ENCODE results near the gene MAML3.

The MAML3 gene

DNA sequence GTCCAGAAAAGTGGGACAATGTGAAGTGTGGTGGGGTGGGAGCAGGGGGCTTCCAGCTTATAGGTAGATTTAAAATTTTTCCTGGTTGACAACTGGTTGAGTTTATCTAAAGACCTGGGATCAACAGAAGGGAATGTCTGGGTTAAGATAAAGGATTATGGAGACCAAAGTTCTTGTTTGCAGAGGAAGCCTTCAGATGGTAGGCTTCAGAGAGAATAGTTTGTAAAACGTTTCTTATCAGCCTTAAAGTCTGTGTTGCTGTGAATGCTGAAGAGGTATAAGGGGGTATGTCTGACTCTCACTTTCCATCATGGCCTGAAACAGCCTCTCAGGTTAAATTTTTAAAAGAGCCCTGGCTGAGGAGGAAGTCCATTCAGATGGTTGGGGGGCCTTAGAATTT lies 467.9 kb downstream of the MAML3 start:
- H3K4me1 ChIP-seq (ENCODE audit: control insufficient read depth, low read length): no peaks in the 10 kb centered on the region
- H3K4me3 ChIP-seq (ENCODE audit: low read length): no peak overlapping the region
- no peak overlapping the region for H3K4me2 ChIP-seq (ENCODE audit: low read length)
- H3K27ac ChIP-seq (ENCODE audit: low read depth, low read length): no peak overlapping the region
- H3F3A ChIP-seq (ENCODE audit: control insufficient read depth, insufficient read depth): no peaks in the 10 kb centered on the region
- no peaks in the 10 kb centered on the region for H4K20me1 ChIP-seq (ENCODE audit: control insufficient read depth, insufficient read depth, low read depth, low read length)
- no peaks in the 10 kb centered on the region for H3K36me3 ChIP-seq (ENCODE audit: control insufficient read depth, low read length)
- TF ChIP-seq, protein P1, sequence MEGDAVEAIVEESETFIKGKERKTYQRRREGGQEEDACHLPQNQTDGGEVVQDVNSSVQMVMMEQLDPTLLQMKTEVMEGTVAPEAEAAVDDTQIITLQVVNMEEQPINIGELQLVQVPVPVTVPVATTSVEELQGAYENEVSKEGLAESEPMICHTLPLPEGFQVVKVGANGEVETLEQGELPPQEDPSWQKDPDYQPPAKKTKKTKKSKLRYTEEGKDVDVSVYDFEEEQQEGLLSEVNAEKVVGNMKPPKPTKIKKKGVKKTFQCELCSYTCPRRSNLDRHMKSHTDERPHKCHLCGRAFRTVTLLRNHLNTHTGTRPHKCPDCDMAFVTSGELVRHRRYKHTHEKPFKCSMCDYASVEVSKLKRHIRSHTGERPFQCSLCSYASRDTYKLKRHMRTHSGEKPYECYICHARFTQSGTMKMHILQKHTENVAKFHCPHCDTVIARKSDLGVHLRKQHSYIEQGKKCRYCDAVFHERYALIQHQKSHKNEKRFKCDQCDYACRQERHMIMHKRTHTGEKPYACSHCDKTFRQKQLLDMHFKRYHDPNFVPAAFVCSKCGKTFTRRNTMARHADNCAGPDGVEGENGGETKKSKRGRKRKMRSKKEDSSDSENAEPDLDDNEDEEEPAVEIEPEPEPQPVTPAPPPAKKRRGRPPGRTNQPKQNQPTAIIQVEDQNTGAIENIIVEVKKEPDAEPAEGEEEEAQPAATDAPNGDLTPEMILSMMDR (IDR thresholded peaks at IDR 0.05; ENCODE audit: low read depth, low read length, poor library complexity, severe bottlenecking): no peak
- no peak for TF ChIP-seq EZH2phosphoT487 (IDR thresholded peaks at IDR 0.05; ENCODE audit: borderline replicate concordance, low read length)
- no peaks in the 10 kb centered on the region for H3K9me3 ChIP-seq (ENCODE audit: control insufficient read depth, insufficient read depth, low read length)
- H3K79me2 ChIP-seq (ENCODE audit: control insufficient read depth, low read length): no peaks in the 10 kb centered on the region
- H3K27me3 ChIP-seq (ENCODE audit: control insufficient read depth, low read length): no peaks in the 10 kb centered on the region
- H3K9me2 ChIP-seq (replicated peaks; ENCODE audit: control insufficient read depth, low read length): no peaks in the 10 kb centered on the region

DNA sequence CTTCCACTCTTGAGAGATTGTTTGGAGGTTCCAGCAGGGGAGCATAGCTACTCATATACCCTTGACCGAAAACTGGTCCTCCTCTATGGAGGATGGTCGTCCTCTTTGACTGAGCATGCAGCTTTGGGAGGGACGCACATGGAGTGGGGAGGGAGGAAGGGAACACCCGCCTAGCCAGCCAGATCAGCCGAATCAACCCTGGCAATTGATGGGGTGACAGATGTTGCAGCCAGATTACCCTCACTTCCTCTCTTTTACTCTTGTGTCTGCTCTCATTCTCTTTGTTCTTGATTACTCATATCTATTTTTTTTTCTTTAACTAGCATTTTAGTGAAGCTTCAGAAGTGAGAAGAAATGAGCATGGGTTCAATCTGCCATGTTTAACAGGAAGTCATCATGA lies 468.8 kb downstream of the MAML3 start:
- Histone ChIP-seq H3K27me3 (ENCODE audit: control insufficient read depth, low read length) (no peaks in the 10 kb centered on the region), H4K20me1 (ENCODE audit: control insufficient read depth, insufficient read depth, low read depth, low read length) (no peaks in the 10 kb centered on the region)

DNA sequence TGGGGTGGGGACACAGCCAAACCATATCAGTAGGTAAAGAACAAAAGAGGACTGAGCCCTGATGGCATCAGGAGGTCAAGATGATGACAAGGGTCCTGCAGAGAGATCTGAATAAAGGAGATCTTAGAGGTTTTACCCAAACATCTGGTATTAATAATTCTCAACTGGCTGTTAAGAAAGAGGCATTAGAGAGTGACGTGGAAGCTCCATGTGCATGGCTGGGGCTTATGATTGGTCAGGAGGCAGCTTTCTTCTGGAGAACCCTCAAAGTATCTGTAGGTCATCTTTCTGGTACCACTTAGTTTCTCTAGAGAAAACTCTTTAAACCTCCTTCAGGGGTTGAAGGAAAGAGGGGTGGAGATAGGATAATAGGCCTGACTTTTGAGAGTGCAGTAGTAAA lies 469.6 kb downstream of the MAML3 start:
- H3K36me3 ChIP-seq (ENCODE audit: control insufficient read depth, low read length): no peaks in the 10 kb centered on the region; the same call in 1 of the 2 replicates
- H3K27me3 ChIP-seq (ENCODE audit: control insufficient read depth, low read length): no peaks in the 10 kb centered on the region
- no peaks in the 10 kb centered on the region for H3K79me2 ChIP-seq (ENCODE audit: control insufficient read depth, low read length)
- no peak for TF ChIP-seq EZH2phosphoT487 (IDR thresholded peaks at IDR 0.05; ENCODE audit: borderline replicate concordance, low read length)
- TF ChIP-seq, protein P1 (IDR thresholded peaks at IDR 0.05; ENCODE audit: low read depth, low read length, poor library complexity, severe bottlenecking): no peak
- no peaks in the 10 kb centered on the region for H3K9me2 ChIP-seq (replicated peaks; ENCODE audit: control insufficient read depth, low read length)
- no peaks in the 10 kb centered on the region for H3F3A ChIP-seq (ENCODE audit: control insufficient read depth, insufficient read depth)
- H4K20me1 ChIP-seq (ENCODE audit: control insufficient read depth, insufficient read depth, low read depth, low read length): no peaks in the 10 kb centered on the region
- no peak overlapping the region for H3K27ac ChIP-seq (ENCODE audit: low read depth, low read length)
- no peaks in the 10 kb centered on the region for H3K4me1 ChIP-seq (ENCODE audit: control insufficient read depth, low read length)
- no peak overlapping the region for H3K4me3 ChIP-seq (ENCODE audit: low read length)
- H3K9me3 ChIP-seq (ENCODE audit: control insufficient read depth, insufficient read depth, low read length): no peaks in the 10 kb centered on the region
- no peak overlapping the region for H3K4me2 ChIP-seq (ENCODE audit: low read length)

More for the DNA sequence above, 468.8 kb downstream of the MAML3 start:
- TF ChIP-seq, protein P1 (IDR thresholded peaks at IDR 0.05; ENCODE audit: low read depth, low read length, poor library complexity, severe bottlenecking): no peak
- no peak for TF ChIP-seq EZH2phosphoT487 (IDR thresholded peaks at IDR 0.05; ENCODE audit: borderline replicate concordance, low read length)
- H3K79me2 ChIP-seq (ENCODE audit: control insufficient read depth, low read length): no peaks in the 10 kb centered on the region
- H3K9me3 ChIP-seq (ENCODE audit: control insufficient read depth, insufficient read depth, low read length): no peaks in the 10 kb centered on the region
- no peaks in the 10 kb centered on the region for H3K36me3 ChIP-seq (ENCODE audit: control insufficient read depth, low read length)
- no peak overlapping the region for H3K4me2 ChIP-seq (ENCODE audit: low read length)
- H3K27ac ChIP-seq (ENCODE audit: low read depth, low read length): no peak overlapping the region
- H3K9me2 ChIP-seq (replicated peaks; ENCODE audit: control insufficient read depth, low read length): no peaks in the 10 kb centered on the region
- H3K4me3 ChIP-seq (ENCODE audit: low read length): no peak overlapping the region
- no peaks in the 10 kb centered on the region for H3K4me1 ChIP-seq (ENCODE audit: control insufficient read depth, low read length)
- H3F3A ChIP-seq (ENCODE audit: control insufficient read depth, insufficient read depth): no peaks in the 10 kb centered on the region

Data from DOHH2 (cell line).